ENCODE data around the gene CSF2RB.

Gene CSF2RB

DNA sequence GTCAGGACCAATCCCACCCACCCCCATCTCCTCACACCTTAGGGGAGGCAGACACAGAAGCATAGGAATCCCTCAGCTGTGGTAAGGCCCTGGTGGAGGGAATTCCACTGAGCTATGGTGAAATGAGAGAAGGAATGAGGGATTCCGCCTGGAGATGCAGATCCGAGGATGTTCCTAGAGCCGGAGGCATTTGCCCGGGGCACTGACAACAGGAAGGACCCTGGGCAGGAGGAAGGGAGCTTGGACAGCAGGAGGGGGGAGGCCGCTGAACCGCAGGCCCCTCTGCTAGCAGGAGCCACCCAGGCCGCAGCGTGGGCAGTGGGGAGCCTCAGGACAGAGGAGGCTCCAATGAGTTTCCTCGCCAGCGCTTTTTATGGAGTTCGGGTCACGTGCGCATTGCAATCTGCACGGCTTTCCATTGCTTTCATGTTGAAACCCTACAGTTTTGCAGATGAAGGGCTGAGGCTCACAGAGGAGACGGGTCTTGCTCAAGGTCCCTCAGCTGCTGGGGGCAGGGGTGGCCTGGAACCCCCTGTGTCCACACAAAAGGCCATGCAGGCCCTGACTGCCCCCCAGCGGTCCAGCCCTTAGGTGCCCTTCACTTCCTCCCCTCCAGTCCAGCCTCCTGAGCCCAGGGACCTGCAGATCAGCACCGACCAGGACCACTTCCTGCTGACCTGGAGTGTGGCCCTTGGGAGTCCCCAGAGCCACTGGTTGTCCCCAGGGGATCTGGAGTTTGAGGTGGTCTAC is 15.5 kb downstream of the CSF2RB start:
- DNase-seq (ENCODE audit: low read depth), result no peak
- H3K4me3 ChIP-seq (ENCODE audit: low read depth, low read length), result no peak overlapping the region
- TF ChIP-seq, protein P1, sequence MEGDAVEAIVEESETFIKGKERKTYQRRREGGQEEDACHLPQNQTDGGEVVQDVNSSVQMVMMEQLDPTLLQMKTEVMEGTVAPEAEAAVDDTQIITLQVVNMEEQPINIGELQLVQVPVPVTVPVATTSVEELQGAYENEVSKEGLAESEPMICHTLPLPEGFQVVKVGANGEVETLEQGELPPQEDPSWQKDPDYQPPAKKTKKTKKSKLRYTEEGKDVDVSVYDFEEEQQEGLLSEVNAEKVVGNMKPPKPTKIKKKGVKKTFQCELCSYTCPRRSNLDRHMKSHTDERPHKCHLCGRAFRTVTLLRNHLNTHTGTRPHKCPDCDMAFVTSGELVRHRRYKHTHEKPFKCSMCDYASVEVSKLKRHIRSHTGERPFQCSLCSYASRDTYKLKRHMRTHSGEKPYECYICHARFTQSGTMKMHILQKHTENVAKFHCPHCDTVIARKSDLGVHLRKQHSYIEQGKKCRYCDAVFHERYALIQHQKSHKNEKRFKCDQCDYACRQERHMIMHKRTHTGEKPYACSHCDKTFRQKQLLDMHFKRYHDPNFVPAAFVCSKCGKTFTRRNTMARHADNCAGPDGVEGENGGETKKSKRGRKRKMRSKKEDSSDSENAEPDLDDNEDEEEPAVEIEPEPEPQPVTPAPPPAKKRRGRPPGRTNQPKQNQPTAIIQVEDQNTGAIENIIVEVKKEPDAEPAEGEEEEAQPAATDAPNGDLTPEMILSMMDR (IDR thresholded peaks at IDR 0.05; ENCODE audit: control insufficient read depth, extremely low read depth, insufficient read depth), result no peak

DNA sequence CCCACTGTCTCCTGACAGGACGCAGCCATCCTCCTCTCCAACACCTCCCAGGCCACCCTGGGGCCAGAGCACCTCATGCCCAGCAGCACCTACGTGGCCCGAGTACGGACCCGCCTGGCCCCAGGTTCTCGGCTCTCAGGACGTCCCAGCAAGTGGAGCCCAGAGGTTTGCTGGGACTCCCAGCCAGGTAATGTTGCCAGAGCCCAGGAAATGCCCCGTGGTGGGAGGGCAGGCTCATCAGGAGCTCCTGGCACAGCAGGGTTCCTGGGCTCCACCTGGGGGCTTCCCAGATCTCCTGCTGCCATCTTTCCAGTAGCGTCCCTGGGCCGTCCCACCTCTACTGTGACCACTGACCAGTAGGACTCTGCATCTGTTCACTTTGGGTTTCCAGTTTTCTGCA is 16.2 kb downstream of the CSF2RB start:
- no peak overlapping the region for H3K4me3 ChIP-seq (ENCODE audit: low read depth, low read length)
- DNase-seq (ENCODE audit: low read depth), result no peak
- TF ChIP-seq, protein P1 (IDR thresholded peaks at IDR 0.05; ENCODE audit: control insufficient read depth, extremely low read depth, insufficient read depth), result no peak

DNA sequence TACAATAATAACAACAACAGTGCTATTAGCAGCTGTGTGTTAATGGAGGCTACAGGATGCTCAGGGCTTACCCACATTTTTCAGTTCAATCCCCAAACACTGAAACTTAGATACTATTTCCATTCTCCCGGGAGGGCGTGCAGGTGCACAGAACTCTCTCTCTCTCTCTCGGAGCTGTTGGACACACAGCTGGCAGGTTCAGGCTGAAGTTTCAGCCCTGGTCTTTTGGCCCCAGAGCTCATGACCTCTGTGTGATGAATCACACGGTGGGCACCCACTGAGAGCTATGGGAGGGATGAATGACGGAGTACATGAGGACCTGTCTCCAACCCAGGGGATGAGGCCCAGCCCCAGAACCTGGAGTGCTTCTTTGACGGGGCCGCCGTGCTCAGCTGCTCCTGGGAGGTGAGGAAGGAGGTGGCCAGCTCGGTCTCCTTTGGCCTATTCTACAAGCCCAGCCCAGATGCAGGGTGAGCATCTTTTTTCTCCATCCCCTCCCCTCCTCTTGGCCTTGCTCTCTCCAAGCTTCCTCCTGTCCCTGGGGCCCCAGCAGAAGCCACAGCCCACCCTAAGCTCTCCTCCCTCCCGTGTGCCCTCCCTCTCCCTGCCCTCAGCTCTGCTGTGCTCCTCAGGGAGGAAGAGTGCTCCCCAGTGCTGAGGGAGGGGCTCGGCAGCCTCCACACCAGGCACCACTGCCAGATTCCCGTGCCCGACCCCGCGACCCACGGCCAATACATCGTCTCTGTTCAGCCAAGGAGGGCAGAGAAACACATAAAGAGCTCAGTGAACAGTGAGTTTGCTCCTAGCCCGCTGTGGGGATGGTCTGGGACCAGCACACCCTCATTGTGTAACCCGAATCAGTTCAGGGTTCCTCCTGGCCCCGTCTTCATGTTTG is 16.9 kb downstream of the CSF2RB start:
- DNase-seq (ENCODE audit: low read depth), result no peak
- TF ChIP-seq, protein P1 (IDR thresholded peaks at IDR 0.05; ENCODE audit: control insufficient read depth, extremely low read depth, insufficient read depth), result no peak
- no peak overlapping the region for H3K4me3 ChIP-seq (ENCODE audit: low read depth, low read length)

DNA sequence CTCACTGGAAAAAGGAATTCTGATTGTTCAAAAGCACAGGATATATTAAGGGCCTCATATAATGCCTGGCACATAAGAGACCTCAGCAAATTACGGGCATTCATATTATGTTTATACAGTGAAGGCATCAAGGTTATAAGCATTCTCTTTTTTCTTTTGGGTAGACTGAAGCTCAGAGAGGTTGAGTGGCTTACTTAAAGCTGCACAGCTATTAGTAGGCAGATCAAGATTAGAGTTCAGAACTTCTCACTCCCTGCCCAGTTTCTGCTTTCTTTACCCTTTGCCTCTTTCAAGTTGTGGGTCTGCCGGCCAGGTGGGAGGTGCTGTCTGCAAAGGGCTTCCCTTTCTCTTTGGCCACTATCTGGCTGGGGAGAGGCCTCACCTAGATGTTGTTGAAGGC is 18.0 kb downstream of the CSF2RB start:
- no peak overlapping the region for H3K4me3 ChIP-seq (ENCODE audit: low read depth, low read length)
- DNase-seq (ENCODE audit: low read depth), result no peak
- TF ChIP-seq, protein P1 (IDR thresholded peaks at IDR 0.05; ENCODE audit: control insufficient read depth, extremely low read depth, insufficient read depth), result no peak

DNA sequence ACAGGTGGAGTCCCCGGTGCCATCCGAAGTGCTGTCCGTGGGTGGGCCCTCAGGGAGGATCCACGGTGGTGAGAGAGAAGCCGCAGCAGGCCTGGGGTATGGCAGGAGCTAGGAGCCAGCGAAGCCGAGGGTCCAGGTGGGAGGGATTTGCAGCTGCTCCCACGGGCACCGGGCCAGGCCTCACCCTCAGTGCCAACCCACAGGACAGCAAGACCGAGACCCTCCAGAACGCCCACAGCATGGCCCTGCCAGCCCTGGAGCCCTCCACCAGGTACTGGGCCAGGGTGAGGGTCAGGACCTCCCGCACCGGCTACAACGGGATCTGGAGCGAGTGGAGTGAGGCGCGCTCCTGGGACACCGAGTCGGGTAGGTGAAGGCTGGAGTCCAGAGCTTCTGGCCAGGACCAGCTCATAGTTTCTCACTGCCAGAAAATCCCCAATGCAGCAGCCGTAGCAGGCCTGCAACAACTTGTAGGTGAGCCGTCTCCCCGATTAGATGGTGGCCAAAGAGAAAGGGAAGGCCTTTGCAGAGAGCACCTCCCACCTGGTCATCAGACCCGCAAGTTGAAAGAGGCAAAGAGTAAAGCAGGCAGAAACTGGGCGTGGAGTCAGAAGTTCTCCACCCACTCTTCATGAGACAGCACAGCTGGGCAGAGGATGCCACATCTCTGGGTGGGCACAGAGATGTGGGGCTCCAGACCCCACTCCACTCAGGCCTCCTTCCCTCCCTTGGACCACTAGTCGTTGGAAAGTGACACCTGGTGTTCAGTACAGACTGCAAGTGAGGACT is 20.4 kb downstream of the CSF2RB start:
- no peak overlapping the region for H3K4me3 ChIP-seq (ENCODE audit: low read depth, low read length)
- DNase-seq (ENCODE audit: low read depth), result no peak
- TF ChIP-seq, protein P1 (IDR thresholded peaks at IDR 0.05; ENCODE audit: control insufficient read depth, extremely low read depth, insufficient read depth), result no peak

DNA sequence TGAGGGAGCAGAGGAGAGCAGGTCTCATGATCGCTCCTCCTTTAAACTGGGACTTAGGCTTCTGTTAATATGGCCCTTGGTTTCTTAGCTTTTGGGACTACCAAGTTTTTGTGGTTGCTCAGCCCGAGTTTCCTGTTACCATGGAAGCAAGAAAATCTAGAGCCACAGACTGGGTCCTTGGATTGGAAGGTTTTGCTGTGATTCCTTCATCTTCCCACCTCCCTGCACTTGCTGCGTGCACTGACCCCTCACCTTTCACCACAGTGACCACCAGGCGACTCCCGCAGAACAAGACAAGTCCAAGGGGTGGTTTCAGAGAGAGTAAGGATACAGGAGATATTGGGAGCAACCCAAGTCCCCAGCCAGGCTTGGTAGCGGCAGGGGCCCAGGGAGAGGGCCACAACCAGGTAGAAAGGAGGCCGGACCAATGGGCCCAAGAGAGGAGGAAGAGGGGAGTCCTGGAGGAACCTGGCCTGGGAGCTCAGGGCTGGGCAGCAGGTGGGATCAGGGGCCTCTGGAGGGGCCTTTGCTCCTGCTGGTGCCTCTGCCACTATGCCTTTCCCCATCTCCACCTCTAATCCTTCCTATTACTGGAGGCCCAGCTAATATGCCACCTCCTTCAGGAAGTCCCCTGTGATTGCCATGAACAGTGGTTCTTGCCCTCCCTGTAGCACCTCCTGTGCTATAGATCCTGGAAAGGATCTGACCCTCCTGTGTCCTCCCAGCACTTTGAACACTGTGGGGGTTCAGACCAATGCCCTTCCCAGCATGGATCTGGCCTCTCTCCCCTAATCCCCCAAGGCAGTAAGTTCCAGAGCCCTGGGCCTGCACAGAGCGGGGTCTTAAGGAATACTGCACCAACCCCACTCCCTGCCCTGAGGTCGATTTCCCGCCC is 21.2 kb downstream of the CSF2RB start:
- DNase-seq (ENCODE audit: low read depth), result no peak
- no peak overlapping the region for H3K4me3 ChIP-seq (ENCODE audit: low read depth, low read length)
- TF ChIP-seq, protein P1 (IDR thresholded peaks at IDR 0.05; ENCODE audit: control insufficient read depth, extremely low read depth, insufficient read depth), result no peak
